ENCODE measurements around the gene GRWD1. TPM values are rescaled to one million over a fixed set of nuclear protein-coding genes. Genes with fewer than 3 reads are reported as not detected.

The GRWD1 gene
- total and polyA plus RNA-seq, 5 donors: 7.2 to 20.4 (median 16.6) TPM

- peak; percentile 46 to 80 (median 70) for DNase-seq
- Histone ChIP-seq H3K27me3 (ENCODE audit: control insufficient read depth, insufficient read depth) (no peaks in the 10 kb centered on the region), H3K9me3 (ENCODE audit: control insufficient read depth, low read length) (no peaks in the 10 kb centered on the region), H3K27ac (ENCODE audit: low read length) (no peak overlapping the region), H3K4me3 (ENCODE audit: low read length) (no peak overlapping the region), H3K4me1 (ENCODE audit: control insufficient read depth, insufficient read depth, low read length) (no peaks in the 10 kb centered on the region)
- intact Hi-C loops (cut with DNase I): loop anchor here in 1 of 4 donors (5.0 kb wide), 1 partner anchor 86 kb away; no protein-coding TSS in a partner anchor
- 4% methylated on average over 20 of the region's 20 CpGs for WGBS
- peak; percentile 38 to 55 for ATAC-seq
Observed at GRCh38 chr19:48501494-48502349, 55.9 kb downstream of the GRWD1 start.

- Histone ChIP-seq H3K27ac (ENCODE audit: low read length) (no peak overlapping the region), H3K27me3 (ENCODE audit: control insufficient read depth, insufficient read depth) (no peaks in the 10 kb centered on the region), H3K9me3 (ENCODE audit: control insufficient read depth, low read length) (no peaks in the 10 kb centered on the region), H3K4me1 (ENCODE audit: control insufficient read depth, insufficient read depth, low read length) (no peaks in the 10 kb centered on the region), H3K4me3 (ENCODE audit: low read length) (no peak overlapping the region)
- WGBS: 33% methylated on average over 27 of the region's 27 CpGs
- intact Hi-C loops (cut with DNase I): loop anchor here in 1 of 4 donors (5.0 kb wide), 1 partner anchor 85 kb away; no protein-coding TSS in a partner anchor
- DNase-seq (peak in 2 of 3 donors; percentile 5 to 31), ATAC-seq (no peak)
Observed at GRCh38 chr19:48502350-48503018, 56.7 kb downstream of the GRWD1 start.

- whole genome bisulfite sequencing: 82% methylated on average over 5 of the region's 5 CpGs
- Histone ChIP-seq H3K4me1 (ENCODE audit: control insufficient read depth, insufficient read depth, low read length) (no peaks in the 10 kb centered on the region), H3K4me3 (ENCODE audit: low read length) (no peak overlapping the region), H3K27me3 (ENCODE audit: control insufficient read depth, insufficient read depth) (no peaks in the 10 kb centered on the region), H3K9me3 (ENCODE audit: control insufficient read depth, low read length) (no peaks in the 10 kb centered on the region), H3K27ac (ENCODE audit: low read length) (no peak overlapping the region)
- ATAC-seq (no peak), DNase-seq (peak in 2 of 3 donors; percentile 3 to 26)
- intact Hi-C loops (cut with DNase I): loop anchor here in 2 of 4 donors (2.0 to 5.0 kb wide), 2 partner anchors 76 to 79 kb away; no protein-coding TSS in a partner anchor
Observed at GRCh38 chr19:48506138-48506733, 60.5 kb downstream of the GRWD1 start.

Other genes with a start within 250 kb of the GRWD1 start
- 10 to 100 TPM; 32.6 to 43.3 (median 33.3) TPM for gene CARD8, start 190.1 kb upstream of the GRWD1 start, total RNA-seq
- gene CARD8, start 190.1 kb upstream of the GRWD1 start, polyA plus RNA-seq: 22.3 TPM
- under 1 TPM; 0.25 to 0.46 (median 0.42) TPM for gene ZNF114, start 175.9 kb upstream of the GRWD1 start, total RNA-seq
- 0.43 TPM for gene ZNF114, start 175.9 kb upstream of the GRWD1 start, polyA plus RNA-seq
- gene EMP3, start 120.4 kb upstream of the GRWD1 start, total RNA-seq: 100 to 1,000 TPM in 1 of 4 donors, 10 to 100 TPM in 3; 58.0 to 114 (median 80.0) TPM
- gene EMP3, start 120.4 kb upstream of the GRWD1 start, polyA plus RNA-seq: 66.7 TPM
- 10 to 100 TPM; 35.0 to 56.7 (median 47.5) TPM for gene TMEM143, start 82.0 kb upstream of the GRWD1 start, total RNA-seq
- 35.0 TPM for gene TMEM143, start 82.0 kb upstream of the GRWD1 start, polyA plus RNA-seq
- not detected for gene SYNGR4, start 81.6 kb upstream of the GRWD1 start, total RNA-seq
- gene SYNGR4, start 81.6 kb upstream of the GRWD1 start, polyA plus RNA-seq: not detected
- 100 to 1,000 TPM in 1 of 4 donors, 10 to 100 TPM in 3; 82.3 to 101 (median 90.1) TPM for gene KDELR1, start 54.4 kb upstream of the GRWD1 start, total RNA-seq
- gene KDELR1, start 54.4 kb upstream of the GRWD1 start, polyA plus RNA-seq: 82.4 TPM
- under 1 TPM; 0.31 to 0.45 (median 0.41) TPM for gene GRIN2D, start 52.3 kb upstream of the GRWD1 start, total RNA-seq
- 0.18 TPM for gene GRIN2D, start 52.3 kb upstream of the GRWD1 start, polyA plus RNA-seq
- gene KCNJ14, start 9.6 kb downstream of the GRWD1 start, total RNA-seq: under 1 TPM; 0.20 to 0.75 (median 0.23) TPM
- 0.16 TPM for gene KCNJ14, start 9.6 kb downstream of the GRWD1 start, polyA plus RNA-seq
- gene CYTH2, start 23.4 kb downstream of the GRWD1 start, total RNA-seq: 10 to 100 TPM; 26.0 to 35.0 (median 29.2) TPM
- gene CYTH2, start 23.4 kb downstream of the GRWD1 start, polyA plus RNA-seq: 27.4 TPM
- 1 to 10 TPM; 3.1 to 7.2 (median 5.5) TPM for gene LMTK3, start 65.9 kb downstream of the GRWD1 start, total RNA-seq
- 2.9 TPM for gene LMTK3, start 65.9 kb downstream of the GRWD1 start, polyA plus RNA-seq
- under 1 TPM in 2 of 4 donors, not detected in 2; 0.25 to 0.76 TPM for gene SULT2B1, start 106.2 kb downstream of the GRWD1 start, total RNA-seq
- gene SULT2B1, start 106.2 kb downstream of the GRWD1 start, polyA plus RNA-seq: 0.14 TPM
- not detected for gene SPACA4, start 160.8 kb downstream of the GRWD1 start, total RNA-seq
- gene SPACA4, start 160.8 kb downstream of the GRWD1 start, polyA plus RNA-seq: not detected
- gene FAM83E, start 169.1 kb downstream of the GRWD1 start, total RNA-seq: under 1 TPM in 1 of 4 donors, not detected in 3; 0.33 TPM
- gene FAM83E, start 169.1 kb downstream of the GRWD1 start, polyA plus RNA-seq: 0.20 TPM
- gene RPL18, start 173.2 kb downstream of the GRWD1 start, total RNA-seq: 100 to 1,000 TPM; 606 to 773 (median 699) TPM
- 965 TPM for gene RPL18, start 173.2 kb downstream of the GRWD1 start, polyA plus RNA-seq
- 10 to 100 TPM in 3 of 4 donors, 1 to 10 TPM in 1; 7.3 to 12.7 (median 11.7) TPM for gene SPHK2, start 173.5 kb downstream of the GRWD1 start, total RNA-seq
- gene SPHK2, start 173.5 kb downstream of the GRWD1 start, polyA plus RNA-seq: 11.0 TPM
- gene DBP, start 191.4 kb downstream of the GRWD1 start, total RNA-seq: 10 to 100 TPM in 3 of 4 donors, 1 to 10 TPM in 1; 2.8 to 16.9 (median 14.7) TPM
- gene DBP, start 191.4 kb downstream of the GRWD1 start, polyA plus RNA-seq: 9.5 TPM
- gene CA11, start 200.2 kb downstream of the GRWD1 start, total RNA-seq: 10 to 100 TPM in 3 of 4 donors, 1 to 10 TPM in 1; 8.6 to 16.5 (median 13.2) TPM
- 16.6 TPM for gene CA11, start 200.2 kb downstream of the GRWD1 start, polyA plus RNA-seq
- gene NTN5, start 227.0 kb downstream of the GRWD1 start, total RNA-seq: under 1 TPM; 0.19 to 0.94 (median 0.57) TPM
- 0.14 TPM for gene NTN5, start 227.0 kb downstream of the GRWD1 start, polyA plus RNA-seq
- not detected for gene FUT2, start 250.0 kb downstream of the GRWD1 start, total RNA-seq
- gene FUT2, start 250.0 kb downstream of the GRWD1 start, polyA plus RNA-seq: 0.09 TPM